Subcutaneous adipose tissue (tissue), 4 donors: ENCODE data around the gene CSNK1A1. TPM values are rescaled to one million over a fixed set of nuclear protein-coding genes. Genes with fewer than 3 reads are reported as not detected.

Source experiments
- CTCF ChIP-seq: fragments of 450-650 bp; IDR thresholded peaks from one replicate; pipeline ENCODE4 v1.5.1; 2016; ENCODE audit warnings: low read depth, mild to moderate bottlenecking, control low read depth, antibody characterized with exemption, moderate library complexity
- total RNA-seq, 4 donors: library from RNA; depleted of rRNA; stranded (reverse); fragments of >200 nt; gene quantifications; one replicate each; pipeline ENCODE4 v1.1.0, GENCODE V29; 2016

Gene CSNK1A1
- total RNA-seq, 4 donors from 2014 or later, result 149 to 210 (median 162) TPM

GRCh38 chr5:149521739-149522685 lies 29.2 kb downstream of the CSNK1A1 start:
- TF ChIP-seq CTCF, result no peak

GRCh38 chr5:149519601-149520000 lies 31.6 kb downstream of the CSNK1A1 start:
- TF ChIP-seq CTCF, result no peak

GRCh38 chr5:149518620-149519019 lies 32.6 kb downstream of the CSNK1A1 start:
- TF ChIP-seq CTCF, result no peak

- no peak for TF ChIP-seq CTCF
These were observed 33.6 kb downstream of the CSNK1A1 start for GRCh38 chr5:149517461-149518122.

- no peak for TF ChIP-seq CTCF
These were observed 36.7 kb downstream of the CSNK1A1 start for GRCh38 chr5:149514512-149514911.

GRCh38 chr5:149510136-149510535 lies 41.1 kb downstream of the CSNK1A1 start:
- TF ChIP-seq CTCF, result no peak

GRCh38 chr5:149504677-149505076 lies 46.6 kb downstream of the CSNK1A1 start:
- TF ChIP-seq CTCF, result no peak
